NB4 (cell line): ENCODE measurements around the gene EIF5B.

ENCODE experiments used
- CTCF ChIP-seq: IDR thresholded peaks from one replicate; pipeline ENCODE4 v1.5.1; 2012; ENCODE audit warnings: low read depth, low read length
- MAX ChIP-seq: IDR thresholded peaks from 2 replicates; pipeline ENCODE4 v1.6.1; 2011; ENCODE audit warnings: low read depth, low read length
- MYC ChIP-seq: IDR thresholded peaks from 2 replicates; pipeline ENCODE4 v1.6.1; 2011; ENCODE audit warnings: low read depth, low read length
- POLR2A ChIP-seq: IDR thresholded peaks from 2 replicates; pipeline ENCODE4 v1.6.1; 2011; ENCODE audit warnings: mild to moderate bottlenecking; ENCODE audit not compliant: insufficient read length; ENCODE audit errors: extremely low read depth

- TF ChIP-seq CTCF (no peak), POLR2A (no peak), MAX (no peak), MYC (no peak)
These were observed 105.6 kb downstream of the EIF5B start for GRCh38 chr2:99442837-99443236.
